Activated T-helper 1 cell treated with anti-CD3 and anti-CD28 coated beads, Interleukin-12 subunit alpha, Interleukin-12 subunit beta, Interleukin-2, Interleukin-4 antibody, amounts not matched to agents 30 ng/mL and 10 ng/mL and 1 ng/mL, durations not matched to agents 14 hours and 24 hours and 36 hours (primary cell): ENCODE results near the gene RNF167. TPM values are rescaled to one million over a fixed set of nuclear protein-coding genes. Genes with fewer than 3 reads are reported as not detected.
A peak's percentile ranks its signal among the peaks of the same experiment; 100 is the strongest.

ENCODE experiments used
- DNase-seq: peaks from one replicate; pipeline ENCODE4 v3.0.0; 2021; ENCODE audit warnings: low spot score
- H3K27ac Mint-ChIP-seq: one replicate; pipeline ENCODE4 v1.8.0; 2021; ENCODE audit warnings: mild to moderate bottlenecking, mixed read lengths
- H3K27me3 Mint-ChIP-seq: one replicate; pipeline ENCODE4 v1.8.0; 2022; ENCODE audit warnings: mild to moderate bottlenecking, moderate library complexity, mixed read lengths; ENCODE audit not compliant: insufficient read depth
- H3K36me3 Mint-ChIP-seq: one replicate; pipeline ENCODE4 v1.8.0; 2021; ENCODE audit warnings: low read depth, mixed read lengths
- H3K4me1 Mint-ChIP-seq: one replicate; pipeline ENCODE4 v1.8.0; 2021; ENCODE audit warnings: low read depth, mixed read lengths
- H3K4me3 Mint-ChIP-seq: one replicate; pipeline ENCODE4 v1.8.0; 2021; ENCODE audit warnings: mild to moderate bottlenecking, moderate library complexity, mixed read lengths
- H3K9me3 Mint-ChIP-seq: one replicate; pipeline ENCODE4 v1.8.0; 2021; ENCODE audit warnings: mixed read lengths
- intact Hi-C: fragments of 100-400 bp; cut with micrococcal nuclease; formaldehyde crosslinking; loops from one replicate; pipeline ENCODE4 v1.15.1; 2024
- total RNA-seq: library from RNA; stranded (reverse); gene quantifications from 2 replicates; pipeline ENCODE4 v1.2.3, GENCODE V29; 2022

RNF167 gene
- total RNA-seq, 1 donor from 2014 or later = 138 TPM

GRCh38 chr17:4951486-4951885 is 11.4 kb downstream of the RNF167 start:
- H3K27me3 Mint-ChIP-seq = peaks cover 2% of the 10 kb centered on the region
- peak overlapping the region; percentile 6 for H3K27ac Mint-ChIP-seq
- DNase-seq = no peak
- H3K9me3 Mint-ChIP-seq = no peaks in the 10 kb centered on the region
- H3K4me3 Mint-ChIP-seq = peak overlapping the region; percentile 91
- peaks cover 24% of the 10 kb centered on the region for H3K4me1 Mint-ChIP-seq
- intact Hi-C loops = no loop called here
- H3K36me3 Mint-ChIP-seq = peaks cover 16% of the 10 kb centered on the region

DNA sequence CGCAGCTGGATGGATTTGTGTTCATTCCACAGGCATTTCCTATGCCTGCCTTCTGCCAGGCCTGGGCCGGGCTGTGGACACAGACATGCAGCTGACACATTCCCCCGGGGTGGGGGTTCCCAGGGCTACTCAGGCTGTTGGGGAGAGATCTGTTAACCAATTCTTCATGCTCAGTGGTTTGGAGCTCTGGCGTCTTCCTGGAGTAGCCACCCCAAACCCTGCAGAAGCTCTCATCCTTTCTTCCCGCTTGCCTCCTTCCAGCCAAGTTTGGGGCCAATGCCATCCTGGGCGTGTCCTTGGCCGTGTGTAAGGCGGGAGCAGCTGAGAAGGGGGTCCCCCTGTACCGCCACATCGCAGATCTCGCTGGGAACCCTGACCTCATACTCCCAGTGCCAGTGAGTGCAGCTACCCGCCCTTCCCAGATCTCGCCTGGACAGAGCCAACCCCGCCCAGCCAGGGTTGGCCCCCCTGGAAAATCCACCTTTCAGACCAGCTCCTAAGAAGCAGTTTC is 13.4 kb downstream of the RNF167 start:
- no peaks in the 10 kb centered on the region for H3K9me3 Mint-ChIP-seq
- no peak for DNase-seq
- peaks cover 18% of the 10 kb centered on the region for H3K4me1 Mint-ChIP-seq
- intact Hi-C loops = no loop called here
- peaks cover 6% of the 10 kb centered on the region for H3K36me3 Mint-ChIP-seq
- no peak overlapping the region for H3K4me3 Mint-ChIP-seq
- no peaks in the 10 kb centered on the region for H3K27me3 Mint-ChIP-seq
- no peak overlapping the region for H3K27ac Mint-ChIP-seq

GRCh38 chr17:4955091-4955490 is 15.0 kb downstream of the RNF167 start:
- Mint-ChIP-seq H3K36me3 (peaks cover 13% of the 10 kb centered on the region), H3K9me3 (no peaks in the 10 kb centered on the region)

DNA sequence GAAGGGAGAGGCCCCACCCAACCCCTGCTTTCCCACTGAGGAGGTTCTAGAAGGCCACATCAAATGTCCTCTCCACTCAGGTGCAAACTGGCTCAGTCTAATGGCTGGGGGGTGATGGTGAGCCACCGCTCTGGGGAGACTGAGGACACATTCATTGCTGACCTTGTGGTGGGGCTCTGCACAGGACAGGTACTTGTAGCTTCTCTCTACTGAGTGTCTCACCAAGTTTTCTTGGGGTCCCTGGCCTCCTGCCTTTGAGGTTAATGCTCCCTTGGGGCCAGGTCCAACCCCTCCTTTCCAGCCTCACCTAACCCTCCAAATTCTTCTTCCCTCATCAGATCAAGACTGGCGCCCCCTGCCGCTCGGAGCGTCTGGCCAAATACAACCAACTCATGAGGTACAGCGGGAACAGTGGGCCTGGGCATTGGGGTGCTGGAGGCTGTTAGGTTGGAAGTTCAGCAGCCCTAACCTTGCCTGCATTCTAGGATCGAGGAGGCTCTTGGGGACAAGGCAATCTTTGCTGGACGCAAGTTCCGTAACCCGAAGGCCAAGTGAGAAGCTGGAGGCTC is 16.5 kb downstream of the RNF167 start:
- Mint-ChIP-seq H3K36me3 (peaks cover 18% of the 10 kb centered on the region), H3K4me1 (no peaks in the 10 kb centered on the region), H3K4me3 (no peak overlapping the region), H3K27ac (no peak overlapping the region), H3K27me3 (no peaks in the 10 kb centered on the region), H3K9me3 (no peaks in the 10 kb centered on the region)
- intact Hi-C loops = loop anchor here (1.0 kb wide), 1 partner anchor 47 kb away; no protein-coding TSS in a partner anchor
- peak; percentile 20 for DNase-seq

More at GRCh38 chr17:4955091-4955490, 15.0 kb downstream of the RNF167 start:
- H3K27ac Mint-ChIP-seq = no peak overlapping the region
- peaks cover 14% of the 10 kb centered on the region for H3K4me1 Mint-ChIP-seq
- no peak for DNase-seq
- H3K27me3 Mint-ChIP-seq = no peaks in the 10 kb centered on the region
- no peak overlapping the region for H3K4me3 Mint-ChIP-seq
- intact Hi-C loops = no loop called here

DNA sequence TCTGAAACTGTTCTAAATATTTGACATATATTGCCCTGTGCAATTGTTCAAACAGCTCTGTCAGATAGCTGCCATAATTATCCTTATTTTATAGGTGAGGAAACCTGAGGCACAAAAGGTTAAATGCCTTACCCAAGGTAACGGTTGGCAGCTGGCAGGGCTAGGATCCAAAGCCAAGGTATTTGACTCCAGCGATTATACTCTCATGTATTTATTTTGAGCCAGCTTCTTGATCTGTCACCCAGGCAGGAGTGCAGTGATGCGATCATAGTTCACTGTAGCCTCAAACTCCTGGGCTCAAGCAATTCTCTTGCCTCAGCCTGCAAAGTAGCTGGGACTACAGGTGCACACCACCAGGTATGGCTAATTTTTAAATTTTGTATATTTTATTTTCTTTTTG is 18.0 kb downstream of the RNF167 start:
- H3K36me3 Mint-ChIP-seq = peaks cover 19% of the 10 kb centered on the region
- intact Hi-C loops = no loop called here

GRCh38 chr17:4959261-4959965 is 19.3 kb downstream of the RNF167 start:
- intact Hi-C loops = no loop called here
- Mint-ChIP-seq H3K4me3 (no peak overlapping the region), H3K27me3 (no peaks in the 10 kb centered on the region), H3K4me1 (no peaks in the 10 kb centered on the region), H3K27ac (no peak overlapping the region), H3K36me3 (peaks cover 19% of the 10 kb centered on the region), H3K9me3 (no peaks in the 10 kb centered on the region)
- DNase-seq = no peak

More for the DNA sequence above, 18.0 kb downstream of the RNF167 start:
- H3K4me3 Mint-ChIP-seq = no peak overlapping the region
- H3K9me3 Mint-ChIP-seq = no peaks in the 10 kb centered on the region
- H3K27me3 Mint-ChIP-seq = no peaks in the 10 kb centered on the region
- no peak overlapping the region for H3K27ac Mint-ChIP-seq
- DNase-seq = no peak
- no peaks in the 10 kb centered on the region for H3K4me1 Mint-ChIP-seq

GRCh38 chr17:4960279-4960922 is 20.3 kb downstream of the RNF167 start:
- no peaks in the 10 kb centered on the region for H3K27me3 Mint-ChIP-seq
- H3K27ac Mint-ChIP-seq = no peak overlapping the region
- DNase-seq = no peak
- no peak overlapping the region for H3K4me3 Mint-ChIP-seq
- H3K9me3 Mint-ChIP-seq = no peaks in the 10 kb centered on the region
- intact Hi-C loops = loop anchor here (10.0 kb wide), 1 partner anchor 1066 kb away; the partner anchor contains the start of gene CAMKK1
- H3K4me1 Mint-ChIP-seq = peaks cover 4% of the 10 kb centered on the region
- peaks cover 22% of the 10 kb centered on the region for H3K36me3 Mint-ChIP-seq

GRCh38 chr17:4965311-4965986 is 25.4 kb downstream of the RNF167 start:
- Mint-ChIP-seq H3K9me3 (no peaks in the 10 kb centered on the region), H3K4me3 (peak overlapping the region; percentile 45), H3K27ac (no peak overlapping the region), H3K27me3 (no peaks in the 10 kb centered on the region), H3K4me1 (peaks cover 31% of the 10 kb centered on the region), H3K36me3 (peaks cover 27% of the 10 kb centered on the region)
- intact Hi-C loops = loop anchor here (5.0 to 10.0 kb wide), 2 partner anchors 317 to 1071 kb away; partner anchors contain the start of genes CAMKK1 and RABEP1
- DNase-seq = no peak

GRCh38 chr17:4966844-4967538 is 26.9 kb downstream of the RNF167 start:
- Mint-ChIP-seq H3K4me1 (peaks cover 40% of the 10 kb centered on the region), H3K27me3 (no peaks in the 10 kb centered on the region), H3K27ac (no peak overlapping the region), H3K4me3 (no peak overlapping the region), H3K36me3 (peaks cover 32% of the 10 kb centered on the region), H3K9me3 (no peaks in the 10 kb centered on the region)
- DNase-seq = peak; percentile 95
- intact Hi-C loops = loop anchor here (1.0 to 10.0 kb wide), 10 partner anchors 13 to 1072 kb away; partner anchors contain the start of genes ARRB2, CAMKK1, CAMTA2 and PFN1

GRCh38 chr17:4967539-4968485 is 27.7 kb downstream of the RNF167 start, which contains the start of gene SPAG7:
SPAG7 (minus strand) TSS chr17:4967817; CDS start chr17:4967804, 13 bp downstream.
- intact Hi-C loops = loop anchor here (1.0 to 10.0 kb wide), 10 partner anchors 12 to 1073 kb away; partner anchors contain the start of genes ARRB2, CAMKK1, CAMTA2 and PFN1
- H3K36me3 Mint-ChIP-seq = peaks cover 37% of the 10 kb centered on the region
- peak within 1 kb of the TSS; percentile 79 for H3K27ac Mint-ChIP-seq
- DNase-seq = peak; percentile 93
- H3K9me3 Mint-ChIP-seq = no peaks in the 10 kb centered on the region
- no peak within 1 kb of the TSS for H3K4me3 Mint-ChIP-seq
- H3K4me1 Mint-ChIP-seq = peaks cover 40% of the 10 kb centered on the region
- no peaks in the 10 kb centered on the region for H3K27me3 Mint-ChIP-seq

DNA sequence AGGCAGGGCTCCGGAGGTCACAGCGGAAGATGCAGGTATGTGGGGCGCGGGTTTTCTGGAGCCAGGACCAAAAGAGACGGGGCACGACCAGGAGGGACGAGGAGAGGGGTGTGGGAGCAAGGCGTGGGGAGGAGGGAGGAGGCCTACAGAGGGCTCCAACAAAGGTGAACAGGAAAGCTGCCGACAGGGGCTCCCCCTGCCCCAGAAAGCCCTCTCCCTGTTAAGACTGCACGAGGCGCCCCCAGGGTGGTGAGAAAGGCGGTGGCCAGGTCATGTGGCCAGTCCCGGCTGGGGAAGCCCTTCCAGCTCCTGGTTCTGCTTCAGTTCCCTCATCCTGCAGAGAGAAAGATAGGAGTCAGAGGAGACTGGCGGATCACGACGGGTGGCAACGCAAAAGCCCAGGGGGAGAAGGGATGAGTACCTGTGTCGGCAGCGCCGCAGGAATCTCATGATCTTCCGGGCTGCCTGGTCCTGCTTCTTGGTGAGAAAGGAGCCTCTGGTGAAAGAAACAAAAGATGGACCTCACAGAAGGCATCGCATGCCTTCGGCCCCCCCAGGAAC is 28.5 kb downstream of the RNF167 start:
- H3K27ac Mint-ChIP-seq = no peak overlapping the region
- intact Hi-C loops = loop anchor here (1.0 to 10.0 kb wide), 3 partner anchors 29 to 1074 kb away; partner anchors contain the start of genes CAMKK1, INCA1, KIF1C and RABEP1

More for the DNA sequence above, 28.5 kb downstream of the RNF167 start:
- DNase-seq = no peak
- H3K4me1 Mint-ChIP-seq = peaks cover 40% of the 10 kb centered on the region
- H3K36me3 Mint-ChIP-seq = peaks cover 40% of the 10 kb centered on the region
- no peak overlapping the region for H3K4me3 Mint-ChIP-seq
- H3K9me3 Mint-ChIP-seq = no peaks in the 10 kb centered on the region
- H3K27me3 Mint-ChIP-seq = no peaks in the 10 kb centered on the region
